Glomerular visceral epithelial cell (primary cell): Measurements from ENCODE around the gene SMCO4.
"Not testable (repeated sequence)": the region's sequence is repeated elsewhere in the genome, so short reads cannot be mapped to it uniquely, and the experiment has no call there.

Experiments used
- DNase-seq: peaks from one replicate; pipeline ENCODE4 v3.0.0-alpha.2; 2016; ENCODE audit errors: extremely low spot score

The SMCO4 gene

DNA sequence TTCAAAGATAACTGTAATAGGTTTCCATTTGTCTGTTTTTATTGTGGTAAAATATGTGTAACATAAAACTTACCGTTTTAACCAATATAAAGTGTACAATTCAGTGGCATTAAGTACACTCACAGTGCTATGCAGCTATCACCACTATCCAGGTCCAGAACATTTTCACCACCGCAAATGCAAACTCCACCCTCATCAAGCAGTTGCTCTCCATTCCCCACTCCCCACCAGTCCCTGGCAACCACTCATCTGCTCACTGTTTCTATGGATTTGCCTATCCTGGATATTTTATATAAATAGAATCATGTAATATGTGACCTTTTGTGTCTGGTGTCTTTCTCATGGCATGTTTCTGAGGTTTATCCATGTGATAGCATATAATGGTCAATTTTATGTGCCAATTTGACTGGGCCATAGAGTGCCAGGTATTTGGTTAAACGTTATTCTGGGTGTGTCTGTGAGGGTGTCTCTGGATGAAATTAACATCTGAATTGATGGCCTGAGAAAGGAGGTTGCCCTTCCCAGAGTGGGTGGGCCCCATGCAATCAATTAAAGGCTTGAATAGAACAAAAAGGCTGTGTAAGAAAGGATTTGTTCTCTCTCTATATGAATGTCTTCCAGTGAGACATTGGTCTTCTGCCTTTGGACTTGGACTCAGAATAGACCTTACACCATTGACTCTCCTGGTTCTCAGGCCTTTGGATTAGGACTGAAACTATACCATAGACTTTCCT lies 17.2 kb upstream of the SMCO4 start:
- DNase-seq = no peak

DNA sequence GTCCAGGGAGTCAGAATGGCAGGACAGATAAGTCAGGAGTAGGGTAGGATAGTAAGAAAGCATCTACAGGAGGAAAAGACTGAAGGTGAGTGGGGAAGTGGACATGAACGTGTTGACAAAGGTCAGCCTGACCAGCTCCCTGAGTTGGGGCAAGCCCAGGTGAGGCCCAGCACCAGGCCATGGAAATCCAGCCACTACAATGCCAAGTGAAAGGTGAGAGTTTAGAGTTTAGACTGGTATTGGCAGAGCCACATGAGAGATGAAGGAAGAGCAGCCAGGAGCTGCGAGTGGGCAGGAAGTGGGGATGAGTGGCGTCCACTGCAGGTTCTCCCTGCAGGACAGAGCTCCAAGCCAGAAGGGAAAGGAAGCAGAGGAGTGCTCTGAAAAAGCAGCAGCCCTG lies 16.5 kb upstream of the SMCO4 start:
- DNase-seq = no peak

DNA sequence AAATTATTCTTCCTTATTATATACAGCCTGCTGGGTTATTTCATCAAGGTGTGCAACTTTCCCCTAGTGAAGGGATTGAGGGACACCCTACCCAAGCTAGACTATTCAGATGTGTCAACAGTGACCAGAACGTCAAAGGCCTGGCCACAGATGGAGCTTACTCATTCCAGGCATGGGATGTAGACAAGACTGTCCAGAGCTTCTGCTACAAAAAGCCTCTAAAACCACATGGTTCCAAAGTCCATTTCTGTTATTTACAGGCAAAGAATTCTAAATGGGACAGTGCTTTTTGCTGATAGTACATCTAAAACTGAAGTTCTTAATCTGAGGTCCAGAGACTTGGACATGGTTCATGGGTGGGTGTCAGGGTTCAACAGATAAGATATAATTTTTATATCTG lies 9.7 kb upstream of the SMCO4 start:
- DNase-seq = no peak

DNA sequence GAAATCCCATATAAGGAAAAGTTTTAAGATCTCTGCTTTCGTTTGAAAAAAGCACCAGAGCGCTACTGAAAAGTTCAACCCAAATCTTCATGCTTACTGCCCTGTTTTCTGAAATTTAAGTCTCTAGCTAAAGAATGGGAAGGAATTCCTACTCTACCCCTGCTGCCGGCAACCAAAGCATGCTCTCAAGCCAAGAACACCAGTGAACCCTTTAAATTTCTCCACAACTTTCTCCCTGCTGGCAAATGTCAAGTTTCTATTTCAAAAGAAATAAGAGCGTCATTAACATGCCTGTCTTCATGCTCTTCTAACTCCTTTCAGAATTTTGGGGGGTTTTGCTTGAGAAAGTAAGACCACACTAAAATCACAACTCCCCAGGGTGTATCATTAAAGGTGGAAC lies 6.8 kb upstream of the SMCO4 start:
- no peak for DNase-seq

DNA sequence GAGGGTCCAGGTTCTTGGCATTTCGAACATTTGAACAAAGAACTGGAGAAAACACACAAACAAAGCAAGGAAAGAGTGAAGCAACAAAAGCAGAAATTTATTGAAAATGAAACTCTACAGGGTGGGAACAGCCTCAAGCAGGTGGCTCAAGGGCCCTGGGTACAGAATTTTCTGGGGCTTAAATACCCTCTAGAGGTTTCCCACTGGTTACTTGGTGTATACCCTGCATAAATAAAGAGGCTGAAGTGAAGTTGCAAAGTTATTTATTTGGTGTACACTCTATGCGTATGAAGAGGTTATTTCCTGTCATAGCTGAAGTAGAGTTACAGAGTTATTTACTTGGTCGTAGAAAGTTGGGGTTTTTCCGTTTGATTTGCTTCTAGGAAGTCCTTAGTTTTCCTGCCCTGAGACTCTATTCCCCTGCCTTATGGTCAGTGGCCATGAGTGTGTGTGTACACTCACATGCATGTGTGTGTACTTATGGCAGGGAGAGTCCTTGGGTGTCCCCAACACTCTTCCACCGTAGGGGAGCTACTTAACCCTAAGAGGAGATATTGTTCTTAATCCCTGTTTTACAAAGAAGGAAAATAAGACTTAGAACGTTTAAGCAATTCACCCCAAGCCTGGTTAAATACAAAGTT lies 5.6 kb upstream of the SMCO4 start:
- DNase-seq = no peak

DNA sequence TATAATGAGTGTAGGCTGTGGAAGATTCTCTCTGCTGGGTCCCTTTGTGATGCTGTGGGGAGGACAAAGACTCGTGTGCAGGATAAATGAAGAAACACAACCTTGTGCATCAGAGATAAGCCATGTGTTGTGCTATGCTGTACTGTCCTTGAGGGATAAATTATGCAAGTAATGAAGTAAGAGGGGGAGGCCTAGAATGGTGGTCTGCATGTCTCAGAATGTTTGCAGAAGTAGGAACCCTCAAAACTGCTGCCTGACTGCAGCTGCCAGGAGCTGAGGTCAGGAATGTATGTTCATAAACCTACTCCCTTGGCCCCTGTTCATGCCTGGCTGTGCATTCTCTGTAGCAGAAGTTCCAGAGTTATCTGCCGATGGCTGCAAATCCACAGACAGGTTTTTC lies 4.6 kb upstream of the SMCO4 start:
- DNase-seq = no peak

DNA sequence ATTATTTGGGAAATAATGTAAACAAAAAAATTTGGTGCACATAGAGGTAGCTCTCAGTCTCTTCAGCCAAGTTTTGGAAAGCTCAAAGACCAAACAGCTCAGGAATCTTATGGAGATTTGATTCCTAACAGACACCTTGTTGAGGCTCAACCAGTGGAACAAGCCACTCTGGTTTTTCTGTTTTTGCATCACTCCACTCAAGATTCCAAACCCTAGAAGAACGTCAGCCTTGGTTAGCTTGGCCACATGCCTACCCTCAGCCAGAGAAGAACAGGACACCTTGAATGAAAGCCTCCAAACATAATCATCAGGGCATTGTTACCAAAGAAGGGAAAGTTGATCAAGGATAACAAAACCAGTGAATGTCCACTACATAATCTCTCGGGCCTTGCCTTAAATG lies 3.8 kb upstream of the SMCO4 start:
- DNase-seq = no peak

DNA sequence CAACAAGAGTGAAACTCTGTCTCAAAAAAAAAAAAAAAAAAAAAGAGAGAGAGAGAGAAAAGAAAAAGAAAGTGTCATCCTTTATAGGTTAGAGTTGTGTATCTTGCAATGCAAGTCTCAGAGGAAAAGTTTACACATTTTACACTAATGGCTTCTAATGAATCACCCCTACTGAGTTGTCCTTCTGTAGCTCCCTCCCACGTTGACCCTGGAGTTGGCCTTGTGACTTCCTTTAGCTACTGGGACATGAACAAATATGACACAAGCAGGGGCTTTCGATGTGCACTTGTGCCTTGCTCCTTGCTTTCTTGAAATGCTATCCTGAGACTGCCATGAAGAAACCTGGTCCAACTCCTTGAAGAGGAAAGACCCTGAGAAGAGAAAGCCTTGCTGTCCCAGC lies 2.4 kb upstream of the SMCO4 start:
- no peak for DNase-seq

DNA sequence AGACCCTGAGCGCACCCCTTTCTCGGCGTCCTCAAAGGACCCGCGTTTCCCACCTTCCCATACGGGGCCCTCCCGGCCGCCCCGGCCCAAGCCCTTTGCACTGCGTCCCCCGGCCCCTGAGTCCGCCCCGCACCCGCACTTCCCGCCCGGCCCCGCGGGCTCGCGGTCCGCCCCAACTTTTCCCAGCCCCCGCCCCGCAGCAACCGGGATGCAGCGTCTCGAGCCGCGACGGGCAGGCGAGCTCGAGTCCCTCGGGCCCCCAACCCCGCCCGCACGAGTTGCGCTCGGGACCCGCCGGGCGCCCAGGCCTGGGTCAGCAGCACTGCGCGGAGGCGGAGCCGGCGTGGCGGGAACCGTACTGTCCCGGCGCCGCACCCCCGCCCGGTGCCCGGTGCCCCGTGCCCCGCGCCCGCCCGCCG lies 371 bp downstream of the SMCO4 start:
- DNase-seq = no peak

DNA sequence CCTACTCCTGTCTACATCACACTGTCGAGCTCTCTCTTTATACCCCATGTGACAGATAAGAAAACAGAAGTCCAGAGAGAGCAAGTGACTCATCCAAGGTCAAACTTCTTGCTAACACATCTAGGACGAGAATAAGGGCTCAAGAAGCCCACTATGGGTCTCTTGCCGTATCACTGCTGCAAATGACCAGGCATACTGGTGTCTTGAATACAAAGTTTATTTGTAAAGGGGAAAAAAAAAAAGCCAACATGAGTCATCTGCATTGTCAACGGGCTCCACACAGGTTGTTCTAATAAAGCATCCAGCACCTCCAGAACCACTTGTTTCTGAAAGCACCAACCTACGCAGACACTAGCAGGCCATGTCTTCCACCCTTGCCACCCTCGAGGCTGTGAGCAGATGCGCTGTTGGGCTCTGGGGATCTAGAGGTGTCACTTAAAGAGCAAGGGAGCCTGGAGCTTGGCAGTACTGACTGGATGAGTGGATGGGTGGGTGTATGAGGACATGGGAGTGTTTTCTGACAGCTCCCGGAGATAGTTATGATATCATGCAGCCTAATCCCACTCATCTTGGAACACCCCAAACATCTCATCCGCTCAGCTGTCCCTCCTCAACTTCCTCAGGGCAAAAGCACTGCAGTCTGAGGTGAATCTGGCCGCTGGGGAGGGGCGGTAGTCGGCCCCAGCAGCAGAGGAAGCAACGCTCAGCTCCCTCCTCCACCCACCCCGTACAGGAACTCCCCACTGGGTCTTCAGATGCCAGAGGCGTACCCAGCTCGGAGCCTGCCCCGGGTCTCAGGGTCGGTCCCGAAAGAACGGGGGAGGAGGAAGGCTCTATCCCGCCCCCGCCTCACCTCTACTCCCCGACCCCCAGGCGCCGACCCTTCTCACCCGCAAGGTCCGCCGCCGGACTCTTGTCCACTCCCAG lies 1.0 kb downstream of the SMCO4 start:
- peak; percentile 30 for DNase-seq

DNA sequence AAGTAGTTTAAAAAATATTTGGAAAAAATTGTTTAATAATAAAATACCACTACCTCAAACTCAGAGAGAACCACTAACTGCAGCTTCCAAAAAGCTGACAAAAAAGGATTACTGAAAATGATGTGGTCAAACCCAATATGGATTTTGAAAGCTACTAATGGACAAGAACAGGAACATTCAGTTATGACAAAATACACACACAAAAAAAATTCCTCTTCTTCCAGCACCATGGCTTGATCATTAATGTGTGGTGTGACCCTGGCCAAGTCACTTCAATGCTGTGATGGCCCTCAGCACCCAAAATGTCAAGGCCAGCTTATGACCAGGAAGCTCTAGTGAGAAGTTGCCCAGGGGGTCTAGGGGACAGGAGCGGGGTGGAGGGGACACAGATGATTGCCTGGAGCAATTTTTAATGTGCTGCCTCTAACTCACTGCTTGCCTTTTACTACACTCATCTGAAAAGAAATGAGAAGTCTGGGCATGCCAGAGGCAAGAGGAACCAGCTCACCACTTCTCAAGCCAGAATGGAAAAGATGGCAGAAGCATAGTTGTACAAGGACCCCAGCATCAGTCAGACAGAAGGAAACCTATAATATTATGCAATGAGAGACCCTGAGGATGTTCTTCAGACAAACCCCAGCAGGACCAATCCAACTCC lies 2.2 kb downstream of the SMCO4 start:
- DNase-seq = no peak

DNA sequence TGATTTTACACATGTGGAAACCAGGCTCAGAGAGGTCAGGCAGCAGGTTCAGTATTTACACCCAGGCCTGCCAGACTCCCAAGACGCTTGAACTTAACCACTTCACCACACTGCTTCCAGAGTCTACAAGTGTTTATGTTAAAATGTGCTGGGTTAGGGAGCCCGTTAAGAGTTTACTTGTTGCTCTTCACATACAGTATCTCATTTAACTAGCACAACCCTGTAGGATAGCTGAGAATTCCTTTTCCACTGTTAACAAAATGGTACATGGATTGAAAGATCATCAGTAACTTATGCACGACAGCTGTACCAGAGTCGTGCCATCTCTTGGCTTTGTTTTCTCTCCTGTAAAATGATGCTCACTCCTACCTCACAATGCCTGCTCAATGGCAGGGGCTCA lies 2.9 kb downstream of the SMCO4 start:
- no peak for DNase-seq

DNA sequence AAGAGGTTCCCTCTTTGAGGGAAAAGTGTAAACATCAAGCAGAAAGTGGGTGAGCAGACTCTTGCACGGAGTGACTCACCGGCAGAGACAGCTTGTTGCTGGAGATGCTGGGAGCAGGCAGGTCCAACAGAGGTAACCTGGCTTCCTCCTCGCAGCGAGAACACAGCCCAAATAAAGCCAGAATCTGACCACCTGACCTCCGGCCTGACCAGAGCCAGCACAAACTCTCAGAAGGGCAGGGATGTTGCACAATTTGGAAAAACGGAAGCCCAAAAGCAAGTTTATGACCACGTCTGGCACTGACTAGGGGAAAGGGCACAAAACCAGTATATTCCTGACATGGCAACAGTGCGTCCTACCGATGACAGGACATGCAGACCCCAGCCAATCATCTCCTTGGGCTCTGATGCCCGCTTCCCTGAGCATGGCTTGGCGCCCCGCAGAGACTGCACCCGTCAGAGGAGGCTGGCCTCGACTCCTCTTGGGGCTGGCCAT lies 5.4 kb downstream of the SMCO4 start:
- DNase-seq = no peak

DNA sequence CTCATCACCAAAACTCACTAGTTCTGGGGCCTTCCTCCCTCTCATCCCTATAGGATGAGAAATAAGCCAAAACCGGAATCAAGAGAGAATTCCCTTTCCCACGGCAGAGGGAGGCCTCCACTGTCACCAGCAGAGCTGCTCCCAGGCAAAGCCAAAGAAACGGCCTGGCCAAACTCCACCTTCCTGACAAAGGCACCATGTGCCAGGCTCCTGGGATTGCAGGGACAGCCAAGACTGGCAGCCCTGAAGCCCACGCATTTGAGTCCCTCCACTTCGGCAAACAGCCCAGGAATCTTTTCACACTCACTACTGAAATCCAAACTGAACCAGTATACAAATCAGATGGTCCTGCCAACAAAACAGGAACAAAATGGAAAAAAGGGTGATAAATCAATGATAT lies 6.1 kb downstream of the SMCO4 start:
- DNase-seq = no peak

DNA sequence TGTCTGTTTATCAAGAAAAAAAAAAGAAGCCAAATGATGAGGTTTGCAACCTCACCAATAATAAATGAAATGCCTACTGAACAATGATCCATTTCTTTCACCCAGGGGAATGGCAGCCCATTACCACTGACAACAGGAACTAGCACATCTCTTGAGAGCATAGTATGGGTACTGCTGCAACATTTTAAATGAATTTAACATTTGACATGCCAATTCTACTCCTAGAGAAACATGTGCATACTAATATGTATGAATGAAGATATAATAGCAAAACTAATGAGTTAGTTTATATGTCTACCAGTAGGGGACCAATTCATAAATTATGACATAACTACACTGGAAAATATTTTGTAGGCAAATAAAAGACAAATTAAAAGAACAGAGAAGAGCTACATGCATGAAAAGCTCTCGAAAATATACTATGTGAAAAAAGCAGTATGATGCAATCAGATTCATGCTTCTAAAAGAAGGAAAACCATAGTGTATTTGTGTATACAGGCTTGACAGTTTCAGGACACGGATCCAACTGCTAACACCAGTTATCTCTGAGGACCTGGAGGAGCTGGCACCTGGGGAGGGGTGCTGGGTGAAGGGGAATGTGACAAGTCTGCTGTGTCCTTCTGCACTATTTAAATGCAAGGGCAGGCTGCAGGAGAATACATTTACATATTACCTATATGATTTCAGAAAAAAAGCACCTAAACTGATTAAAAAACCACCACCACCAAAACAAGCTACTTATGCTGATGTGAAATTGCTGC lies 6.9 kb downstream of the SMCO4 start:
- no peak for DNase-seq

DNA sequence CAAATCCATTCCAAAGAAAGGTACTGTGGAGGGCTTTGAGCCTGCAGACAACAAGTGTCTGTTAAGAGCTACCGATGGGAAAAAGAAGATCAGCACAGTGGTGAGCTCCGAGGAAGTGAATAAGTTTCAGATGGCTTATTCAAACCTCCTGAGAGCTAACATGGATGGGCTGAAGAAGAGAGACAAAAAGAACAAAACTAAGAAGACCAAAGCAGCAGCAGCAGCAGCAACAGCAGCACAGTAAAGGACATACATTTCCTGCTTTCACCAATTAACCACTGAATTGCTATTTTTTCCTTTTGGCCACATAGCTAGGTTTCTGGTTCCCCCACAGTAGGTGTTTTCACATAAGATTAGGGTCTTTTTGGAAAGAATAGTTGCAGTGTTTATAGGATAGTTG lies 7.6 kb downstream of the SMCO4 start:
- not testable (repeated sequence) for DNase-seq

DNA sequence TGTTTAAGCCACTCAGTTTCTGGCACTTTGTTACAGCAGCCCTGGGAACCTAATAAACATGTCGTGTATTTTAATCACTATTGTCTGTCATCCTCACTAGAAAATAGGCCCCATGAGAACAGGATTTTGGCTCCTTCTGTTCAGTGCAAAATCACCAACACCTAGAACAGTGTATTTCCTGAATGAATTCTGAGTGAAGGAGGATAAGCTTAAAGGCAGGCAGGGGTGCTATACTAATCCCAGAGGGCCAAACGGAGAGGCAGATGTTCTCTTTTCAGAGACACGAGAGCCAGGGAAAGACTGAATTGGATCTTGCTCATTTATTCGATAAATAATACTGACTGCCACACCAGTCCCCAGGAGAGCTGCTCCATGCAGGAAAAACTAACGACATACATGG lies 10.4 kb downstream of the SMCO4 start:
- DNase-seq = no peak

DNA sequence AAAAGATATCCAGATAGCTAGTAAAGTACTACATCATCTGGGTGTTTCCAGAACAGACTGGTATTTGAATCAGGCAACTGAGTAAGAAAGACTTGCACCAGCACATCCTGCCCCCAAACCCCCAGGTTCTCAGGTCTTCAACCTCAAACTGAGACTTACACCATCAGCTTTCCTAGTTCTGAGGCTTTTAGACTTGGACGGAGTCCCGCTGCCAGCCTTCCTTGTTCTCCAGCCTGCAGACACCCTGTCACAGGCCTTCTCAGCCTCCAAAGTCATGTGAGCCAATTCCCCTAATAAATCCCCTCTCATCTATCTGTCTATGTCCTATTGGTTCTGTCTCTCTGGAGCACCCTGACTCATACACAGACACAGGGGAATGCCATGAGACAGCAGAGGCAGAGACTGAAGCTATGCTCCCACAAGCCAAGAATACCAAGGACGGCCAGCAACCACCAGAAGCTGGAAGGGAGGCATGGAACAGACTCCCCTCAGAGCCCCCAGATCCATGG lies 10.9 kb downstream of the SMCO4 start:
- DNase-seq = no peak

DNA sequence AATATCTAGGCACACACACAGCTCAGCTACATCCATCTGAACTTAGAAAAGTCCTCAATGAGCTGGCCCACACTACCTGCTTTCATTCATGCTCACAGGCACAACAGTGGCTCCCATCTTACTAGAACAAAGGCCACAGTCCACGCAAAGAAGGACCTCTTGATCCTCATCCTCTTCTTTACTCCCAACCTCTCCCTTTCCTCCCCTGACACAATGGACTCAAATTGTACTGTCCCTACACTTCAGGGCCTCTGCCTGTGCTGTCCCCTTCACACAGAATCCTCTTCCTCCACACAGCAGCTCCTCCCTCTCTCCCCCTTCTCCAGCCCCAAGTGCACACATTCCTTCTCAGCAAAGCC lies 12.7 kb downstream of the SMCO4 start:
- DNase-seq = no peak

DNA sequence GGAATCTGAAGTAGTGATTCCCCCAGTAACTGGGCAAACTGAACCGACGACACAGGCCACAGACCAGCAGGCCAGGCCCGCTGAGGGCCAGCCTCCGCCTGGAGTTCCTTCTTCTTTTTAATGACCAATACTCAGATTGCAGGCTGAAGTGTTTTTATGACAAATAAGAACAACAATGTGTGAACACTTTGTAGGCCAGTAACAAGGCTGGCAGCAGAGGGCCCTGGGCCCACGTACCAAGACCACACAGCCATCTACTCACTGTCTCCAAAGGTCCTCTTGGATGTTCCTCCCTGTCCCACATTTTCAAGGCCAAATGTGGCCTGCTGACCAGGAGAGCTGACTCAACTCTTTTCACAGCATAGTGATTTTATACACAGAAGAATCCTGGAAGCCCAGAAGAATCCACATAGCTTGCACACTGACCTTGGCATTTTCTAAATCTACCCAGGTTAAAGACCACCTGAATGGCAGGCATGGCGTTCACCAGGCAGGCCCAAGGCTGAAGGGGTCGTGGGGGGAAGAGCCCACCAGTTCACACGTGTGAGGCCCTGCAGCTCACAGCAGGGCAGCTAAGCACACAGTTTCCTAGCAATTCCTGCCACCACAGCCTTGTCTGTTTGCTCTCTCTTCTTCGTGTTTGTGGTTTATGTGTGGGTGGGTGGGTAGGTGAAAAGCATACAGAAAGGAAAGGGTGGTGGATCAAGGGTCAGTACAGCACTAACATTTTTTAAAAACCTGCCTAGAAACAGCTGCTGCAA lies 13.3 kb downstream of the SMCO4 start:
- no peak for DNase-seq
